Measurements from ENCODE around the gene NRDC. TPM values are rescaled to one million over a fixed set of nuclear protein-coding genes. Genes with fewer than 3 reads are reported as not detected.

NRDC gene
- total and polyA plus RNA-seq, 10 of the 15 experiments (the other 5 are each of a cell fraction or from before 2014, with no cell fraction given), result 50.1 to 134 (median 90.4) TPM

DNA sequence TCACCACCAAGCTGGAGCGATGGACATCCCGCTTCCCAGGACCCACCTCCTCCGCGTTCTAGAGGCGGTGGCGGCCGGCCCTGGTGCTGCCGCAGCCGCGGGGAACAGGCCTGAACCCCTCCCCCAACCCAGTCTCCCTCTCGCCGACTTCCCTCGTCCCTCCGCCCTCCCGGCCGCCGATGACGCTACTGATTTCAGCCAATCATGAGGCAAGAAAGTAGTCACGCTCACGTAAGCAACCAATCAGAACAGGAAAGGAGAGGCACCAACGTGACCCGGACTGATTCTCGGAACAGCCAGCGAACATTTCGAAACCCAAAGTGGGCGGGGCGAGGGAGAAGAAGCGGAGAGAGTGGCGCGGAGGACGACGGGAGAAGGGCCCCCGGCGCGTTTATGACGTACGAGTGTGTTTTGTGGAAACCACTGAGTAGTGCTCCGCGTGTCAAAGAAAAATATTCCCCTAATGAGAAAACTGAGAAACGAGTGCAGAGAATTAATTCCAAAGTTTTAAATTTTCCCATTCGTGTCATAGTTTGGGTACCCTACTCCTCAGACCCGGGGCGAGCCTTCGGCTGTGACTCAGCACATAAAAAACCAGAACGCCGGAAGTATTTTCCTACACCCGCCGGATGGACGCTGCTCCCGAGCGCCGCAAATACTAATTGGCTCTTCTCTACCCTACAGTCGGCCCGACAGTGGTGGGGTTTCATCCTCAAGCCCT is at the start of gene NRDC (continued):
- TF ChIP-seq SKIL (IDR thresholded peaks at IDR 0.05; ENCODE audit: low read depth, poor library complexity, severe bottlenecking), result peak; percentile 61
- no peak for TF ChIP-seq RB1 (IDR thresholded peaks at IDR 0.05; ENCODE audit: borderline replicate concordance)
- TF ChIP-seq ZNF622 (IDR thresholded peaks at IDR 0.05), result no peak
- TF ChIP-seq, protein P1, sequence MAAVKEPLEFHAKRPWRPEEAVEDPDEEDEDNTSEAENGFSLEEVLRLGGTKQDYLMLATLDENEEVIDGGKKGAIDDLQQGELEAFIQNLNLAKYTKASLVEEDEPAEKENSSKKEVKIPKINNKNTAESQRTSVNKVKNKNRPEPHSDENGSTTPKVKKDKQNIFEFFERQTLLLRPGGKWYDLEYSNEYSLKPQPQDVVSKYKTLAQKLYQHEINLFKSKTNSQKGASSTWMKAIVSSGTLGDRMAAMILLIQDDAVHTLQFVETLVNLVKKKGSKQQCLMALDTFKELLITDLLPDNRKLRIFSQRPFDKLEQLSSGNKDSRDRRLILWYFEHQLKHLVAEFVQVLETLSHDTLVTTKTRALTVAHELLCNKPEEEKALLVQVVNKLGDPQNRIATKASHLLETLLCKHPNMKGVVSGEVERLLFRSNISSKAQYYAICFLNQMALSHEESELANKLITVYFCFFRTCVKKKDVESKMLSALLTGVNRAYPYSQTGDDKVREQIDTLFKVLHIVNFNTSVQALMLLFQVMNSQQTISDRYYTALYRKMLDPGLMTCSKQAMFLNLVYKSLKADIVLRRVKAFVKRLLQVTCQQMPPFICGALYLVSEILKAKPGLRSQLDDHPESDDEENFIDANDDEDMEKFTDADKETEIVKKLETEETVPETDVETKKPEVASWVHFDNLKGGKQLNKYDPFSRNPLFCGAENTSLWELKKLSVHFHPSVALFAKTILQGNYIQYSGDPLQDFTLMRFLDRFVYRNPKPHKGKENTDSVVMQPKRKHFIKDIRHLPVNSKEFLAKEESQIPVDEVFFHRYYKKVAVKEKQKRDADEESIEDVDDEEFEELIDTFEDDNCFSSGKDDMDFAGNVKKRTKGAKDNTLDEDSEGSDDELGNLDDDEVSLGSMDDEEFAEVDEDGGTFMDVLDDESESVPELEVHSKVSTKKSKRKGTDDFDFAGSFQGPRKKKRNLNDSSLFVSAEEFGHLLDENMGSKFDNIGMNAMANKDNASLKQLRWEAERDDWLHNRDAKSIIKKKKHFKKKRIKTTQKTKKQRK (IDR thresholded peaks at IDR 0.05; ENCODE audit: low read depth, low read length), result no peak
- TF ChIP-seq TCF7 (IDR thresholded peaks at IDR 0.05; ENCODE audit: borderline replicate concordance), result no peak
- TF ChIP-seq NFXL1 (IDR thresholded peaks at IDR 0.05; ENCODE audit: borderline replicate concordance), result no peak
- no peak for TF ChIP-seq BCL11A (IDR thresholded peaks at IDR 0.05; ENCODE audit: low read depth, low read length)
- TF ChIP-seq RBBP5 (conservative IDR thresholded peaks at IDR 0.05), result no peak
- TF ChIP-seq ZZZ3 (IDR thresholded peaks at IDR 0.05; ENCODE audit: control insufficient read depth, insufficient read length, low read depth), result no peak
- TF ChIP-seq, protein P2, sequence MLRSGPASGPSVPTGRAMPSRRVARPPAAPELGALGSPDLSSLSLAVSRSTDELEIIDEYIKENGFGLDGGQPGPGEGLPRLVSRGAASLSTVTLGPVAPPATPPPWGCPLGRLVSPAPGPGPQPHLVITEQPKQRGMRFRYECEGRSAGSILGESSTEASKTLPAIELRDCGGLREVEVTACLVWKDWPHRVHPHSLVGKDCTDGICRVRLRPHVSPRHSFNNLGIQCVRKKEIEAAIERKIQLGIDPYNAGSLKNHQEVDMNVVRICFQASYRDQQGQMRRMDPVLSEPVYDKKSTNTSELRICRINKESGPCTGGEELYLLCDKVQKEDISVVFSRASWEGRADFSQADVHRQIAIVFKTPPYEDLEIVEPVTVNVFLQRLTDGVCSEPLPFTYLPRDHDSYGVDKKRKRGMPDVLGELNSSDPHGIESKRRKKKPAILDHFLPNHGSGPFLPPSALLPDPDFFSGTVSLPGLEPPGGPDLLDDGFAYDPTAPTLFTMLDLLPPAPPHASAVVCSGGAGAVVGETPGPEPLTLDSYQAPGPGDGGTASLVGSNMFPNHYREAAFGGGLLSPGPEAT (IDR thresholded peaks at IDR 0.05; ENCODE audit: low read depth), result peak; percentile 92
- no peak for TF ChIP-seq ZNF217 (IDR thresholded peaks at IDR 0.05)
- no peak for TF ChIP-seq SUPT20H (IDR thresholded peaks at IDR 0.05; ENCODE audit: borderline replicate concordance, control insufficient read depth, low read depth, low read length)
- TF ChIP-seq TCF12 (IDR thresholded peaks at IDR 0.05; ENCODE audit: low read depth, low read length), result 0 out of 2 replicates have a peak, but pooled peaks have one; percentile 39
- TF ChIP-seq, protein P3, sequence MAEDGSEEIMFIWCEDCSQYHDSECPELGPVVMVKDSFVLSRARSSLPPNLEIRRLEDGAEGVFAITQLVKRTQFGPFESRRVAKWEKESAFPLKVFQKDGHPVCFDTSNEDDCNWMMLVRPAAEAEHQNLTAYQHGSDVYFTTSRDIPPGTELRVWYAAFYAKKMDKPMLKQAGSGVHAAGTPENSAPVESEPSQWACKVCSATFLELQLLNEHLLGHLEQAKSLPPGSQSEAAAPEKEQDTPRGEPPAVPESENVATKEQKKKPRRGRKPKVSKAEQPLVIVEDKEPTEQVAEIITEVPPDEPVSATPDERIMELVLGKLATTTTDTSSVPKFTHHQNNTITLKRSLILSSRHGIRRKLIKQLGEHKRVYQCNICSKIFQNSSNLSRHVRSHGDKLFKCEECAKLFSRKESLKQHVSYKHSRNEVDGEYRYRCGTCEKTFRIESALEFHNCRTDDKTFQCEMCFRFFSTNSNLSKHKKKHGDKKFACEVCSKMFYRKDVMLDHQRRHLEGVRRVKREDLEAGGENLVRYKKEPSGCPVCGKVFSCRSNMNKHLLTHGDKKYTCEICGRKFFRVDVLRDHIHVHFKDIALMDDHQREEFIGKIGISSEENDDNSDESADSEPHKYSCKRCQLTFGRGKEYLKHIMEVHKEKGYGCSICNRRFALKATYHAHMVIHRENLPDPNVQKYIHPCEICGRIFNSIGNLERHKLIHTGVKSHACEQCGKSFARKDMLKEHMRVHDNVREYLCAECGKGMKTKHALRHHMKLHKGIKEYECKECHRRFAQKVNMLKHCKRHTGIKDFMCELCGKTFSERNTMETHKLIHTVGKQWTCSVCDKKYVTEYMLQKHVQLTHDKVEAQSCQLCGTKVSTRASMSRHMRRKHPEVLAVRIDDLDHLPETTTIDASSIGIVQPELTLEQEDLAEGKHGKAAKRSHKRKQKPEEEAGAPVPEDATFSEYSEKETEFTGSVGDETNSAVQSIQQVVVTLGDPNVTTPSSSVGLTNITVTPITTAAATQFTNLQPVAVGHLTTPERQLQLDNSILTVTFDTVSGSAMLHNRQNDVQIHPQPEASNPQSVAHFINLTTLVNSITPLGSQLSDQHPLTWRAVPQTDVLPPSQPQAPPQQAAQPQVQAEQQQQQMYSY (CRISPR knock-in tag; IDR thresholded peaks at IDR 0.05), result no peak
- peak; percentile 63; the same call in 1 of the 2 replicates for TF ChIP-seq YY1 (IDR thresholded peaks at IDR 0.05; ENCODE audit: low read depth, low read length)
- TF ChIP-seq RELA (IDR thresholded peaks at IDR 0.05; ENCODE audit: borderline replicate concordance, partially characterized antibody), result no peak
- TF ChIP-seq MYC (IDR thresholded peaks at IDR 0.05; ENCODE audit: insufficient read depth, insufficient read length, insufficient replicate concordance, low read length, severe bottlenecking), result peak; percentile 65
- peak; percentile 81 for TF ChIP-seq SP1 (IDR thresholded peaks at IDR 0.05; ENCODE audit: low read depth, low read length)
- TF ChIP-seq ATF7 (IDR thresholded peaks at IDR 0.05; ENCODE audit: low read depth), result peak; percentile 88
- TF ChIP-seq NFYA (IDR thresholded peaks at IDR 0.05; ENCODE audit: borderline replicate concordance, low read depth, low read length), result no peak; the same call in 1 of the 2 replicates

Measured in GM12878 (cell line).